Dendritic cell treated with granulocyte-macrophage colony-stimulating factor and Interleukin-4, amounts not matched to agents 40 ng/mL and 50 ng/mL, for 4 days (primary cell): ENCODE results near the gene HOXC9.

Experiments
- H3K27ac Mint-ChIP-seq: one replicate; pipeline ENCODE4 v1.8.0; 2022; ENCODE audit warnings: mild to moderate bottlenecking, mixed read lengths
- H3K27me3 Mint-ChIP-seq: one replicate; pipeline ENCODE4 v1.8.0; 2022; ENCODE audit warnings: mild to moderate bottlenecking, mixed read lengths
- H3K36me3 Mint-ChIP-seq: one replicate; pipeline ENCODE4 v1.8.0; 2022; ENCODE audit warnings: low read depth, mixed read lengths
- H3K4me1 Mint-ChIP-seq: one replicate; pipeline ENCODE4 v1.8.0; 2022; ENCODE audit warnings: low read depth, mixed read lengths
- H3K4me3 Mint-ChIP-seq: one replicate; pipeline ENCODE4 v1.8.0; 2022; ENCODE audit warnings: mild to moderate bottlenecking, moderate library complexity, mixed read lengths
- H3K9me3 Mint-ChIP-seq: one replicate; pipeline ENCODE4 v1.8.0; 2022; ENCODE audit warnings: mixed read lengths
- intact Hi-C: fragments of 100-400 bp; cut with micrococcal nuclease; formaldehyde crosslinking; loops from one replicate; pipeline ENCODE4 v1.15.0; 2022

HOXC9 gene

GRCh38 chr12:53976823-53977595, 23.0 kb upstream of the HOXC9 start:
- H3K4me3 Mint-ChIP-seq = no peak overlapping the region
- intact Hi-C loops = no loop called here

GRCh38 chr12:53977596-53978445, 22.1 kb upstream of the HOXC9 start:
- H3K9me3 Mint-ChIP-seq = no peaks in the 10 kb centered on the region
- no peaks in the 10 kb centered on the region for H3K36me3 Mint-ChIP-seq
- H3K4me1 Mint-ChIP-seq = peaks cover 7% of the 10 kb centered on the region
- H3K27me3 Mint-ChIP-seq = peaks cover 99% of the 10 kb centered on the region
- H3K27ac Mint-ChIP-seq = no peak overlapping the region
- intact Hi-C loops = no loop called here
- H3K4me3 Mint-ChIP-seq = no peak overlapping the region

More at GRCh38 chr12:53976823-53977595, 23.0 kb upstream of the HOXC9 start:
- Mint-ChIP-seq H3K27ac (no peak overlapping the region), H3K4me1 (peaks cover 7% of the 10 kb centered on the region), H3K27me3 (peaks cover 99% of the 10 kb centered on the region), H3K36me3 (no peaks in the 10 kb centered on the region), H3K9me3 (no peaks in the 10 kb centered on the region)

GRCh38 chr12:53978477-53979356, 21.2 kb upstream of the HOXC9 start:
- peaks cover 99% of the 10 kb centered on the region for H3K27me3 Mint-ChIP-seq
- H3K36me3 Mint-ChIP-seq = no peaks in the 10 kb centered on the region
- H3K9me3 Mint-ChIP-seq = peaks cover 5% of the 10 kb centered on the region
- intact Hi-C loops = no loop called here
- H3K4me3 Mint-ChIP-seq = no peak overlapping the region
- H3K4me1 Mint-ChIP-seq = peaks cover 7% of the 10 kb centered on the region
- no peak overlapping the region for H3K27ac Mint-ChIP-seq

- no peaks in the 10 kb centered on the region for H3K36me3 Mint-ChIP-seq
- H3K4me1 Mint-ChIP-seq = peaks cover 17% of the 10 kb centered on the region
- H3K9me3 Mint-ChIP-seq = peaks cover 6% of the 10 kb centered on the region
- H3K27me3 Mint-ChIP-seq = peaks cover 99% of the 10 kb centered on the region
- no peak overlapping the region for H3K4me3 Mint-ChIP-seq
- no peak overlapping the region for H3K27ac Mint-ChIP-seq
- intact Hi-C loops = no loop called here
These were observed 19.7 kb upstream of the HOXC9 start for GRCh38 chr12:53980104-53980801.

- no peak overlapping the region for H3K27ac Mint-ChIP-seq
- peaks cover 6% of the 10 kb centered on the region for H3K9me3 Mint-ChIP-seq
- H3K36me3 Mint-ChIP-seq = no peaks in the 10 kb centered on the region
- no peak overlapping the region for H3K4me3 Mint-ChIP-seq
- intact Hi-C loops = no loop called here
- H3K27me3 Mint-ChIP-seq = peaks cover 99% of the 10 kb centered on the region
- H3K4me1 Mint-ChIP-seq = peaks cover 22% of the 10 kb centered on the region
These were observed 19.0 kb upstream of the HOXC9 start for GRCh38 chr12:53980802-53981496.

- H3K4me3 Mint-ChIP-seq = no peak overlapping the region
These were observed 18.1 kb upstream of the HOXC9 start for GRCh38 chr12:53981634-53982565.

GRCh38 chr12:53982648-53983567, 17.1 kb upstream of the HOXC9 start:
- Mint-ChIP-seq H3K4me3 (no peak overlapping the region), H3K27me3 (peaks cover 99% of the 10 kb centered on the region), H3K4me1 (peaks cover 22% of the 10 kb centered on the region), H3K27ac (no peak overlapping the region), H3K9me3 (peaks cover 6% of the 10 kb centered on the region), H3K36me3 (no peaks in the 10 kb centered on the region)
- intact Hi-C loops = no loop called here

More at GRCh38 chr12:53981634-53982565, 18.1 kb upstream of the HOXC9 start:
- intact Hi-C loops = no loop called here
- Mint-ChIP-seq H3K9me3 (peaks cover 6% of the 10 kb centered on the region), H3K27ac (no peak overlapping the region), H3K27me3 (peaks cover 99% of the 10 kb centered on the region), H3K36me3 (no peaks in the 10 kb centered on the region), H3K4me1 (peaks cover 22% of the 10 kb centered on the region)

- Mint-ChIP-seq H3K4me1 (peaks cover 22% of the 10 kb centered on the region), H3K4me3 (no peak overlapping the region), H3K27me3 (peaks cover 99% of the 10 kb centered on the region), H3K9me3 (peaks cover 6% of the 10 kb centered on the region), H3K36me3 (no peaks in the 10 kb centered on the region), H3K27ac (no peak overlapping the region)
- intact Hi-C loops = no loop called here
These were observed 16.4 kb upstream of the HOXC9 start for GRCh38 chr12:53983568-53983949.

GRCh38 chr12:53983950-53984572, 15.9 kb upstream of the HOXC9 start:
- intact Hi-C loops = no loop called here
- H3K27ac Mint-ChIP-seq = no peak overlapping the region

GRCh38 chr12:53984901-53985691, 14.9 kb upstream of the HOXC9 start, which contains the start of gene HOXC10:
Gene HOXC10, plus strand, starts transcription at chr12:53985146. Its CDS starts 114 bp downstream, at chr12:53985260.
- Mint-ChIP-seq H3K4me1 (peaks cover 32% of the 10 kb centered on the region), H3K36me3 (no peaks in the 10 kb centered on the region), H3K27ac (no peak within 1 kb of the TSS), H3K4me3 (peak within 1 kb of the TSS; percentile 37), H3K27me3 (peaks cover 99% of the 10 kb centered on the region), H3K9me3 (peaks cover 6% of the 10 kb centered on the region)
- intact Hi-C loops = no loop called here

More at GRCh38 chr12:53983950-53984572, 15.9 kb upstream of the HOXC9 start:
- Mint-ChIP-seq H3K4me3 (peak overlapping the region; percentile 32), H3K9me3 (peaks cover 6% of the 10 kb centered on the region), H3K4me1 (peaks cover 25% of the 10 kb centered on the region), H3K27me3 (peaks cover 99% of the 10 kb centered on the region), H3K36me3 (no peaks in the 10 kb centered on the region)
